ENCODE results near the gene OST4. TPM values are rescaled to one million over a fixed set of nuclear protein-coding genes. Genes with fewer than 3 reads are reported as not detected.

The OST4 gene
- total and polyA plus RNA-seq, 10 of the 15 experiments (the other 5 are each of a cell fraction or from before 2014, with no cell fraction given), result 270 to 1,543 (median 523) TPM

DNA sequence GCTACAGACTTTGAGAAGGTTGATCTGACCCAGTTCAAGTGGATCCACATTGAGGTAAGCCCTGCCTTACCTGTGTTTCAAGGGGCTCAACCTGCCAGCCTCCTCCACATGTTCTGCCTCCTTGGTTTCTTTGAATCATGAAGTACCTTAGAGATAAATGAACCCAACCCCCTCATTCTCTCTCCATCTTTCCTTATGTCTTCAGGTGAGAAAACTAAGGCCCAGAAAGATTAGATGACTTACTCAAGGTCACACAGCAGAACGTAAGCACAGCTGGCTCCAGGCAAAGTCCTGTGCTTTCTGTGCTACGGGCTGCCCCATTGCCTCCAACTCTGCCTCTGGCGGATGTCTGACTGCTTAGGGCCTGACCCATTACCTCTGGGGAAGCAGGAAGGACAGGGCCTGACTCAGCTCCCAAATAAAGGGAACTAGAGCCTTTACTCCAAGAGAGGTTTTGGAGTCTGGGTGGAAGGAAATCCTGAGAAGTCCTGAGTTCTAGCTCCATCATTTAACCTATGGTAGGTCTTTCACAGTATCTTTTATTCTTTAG lies 25.4 kb upstream of the OST4 start:
- ChIA-PET SMC1A (ENCODE audit: uncharacterized antibody, unreplicated experiment) (interaction anchor here (1.1 to 4.7 kb wide), 8 partner anchors 9 to 247 kb away, joined by 3 to 19 read pairs (median 5); no protein-coding TSS in a partner anchor), CTCF (interaction anchor here (0.9 to 9.3 kb wide), 17 partner anchors 9 to 492 kb away, joined by 3 to 132 read pairs (median 4); partner anchors contain the start of genes ABHD1, KHK and TRIM54), RAD21 (ENCODE audit: unreplicated experiment) (interaction anchor here (1.2 to 4.4 kb wide), 3 partner anchors 95 to 206 kb away, joined by 6 to 23 read pairs (median 15); no protein-coding TSS in a partner anchor), POLR2A (no interaction called here)
- FAIRE-seq, result no peak
- no peak overlapping the region for H3K9ac ChIP-seq (ENCODE audit: control insufficient read depth, insufficient read depth, low read length)
- peak overlapping the region; percentile 91 for H2AFZ ChIP-seq (ENCODE audit: control insufficient read depth, low read depth, low read length)
- H4K20me1 ChIP-seq (ENCODE audit: control insufficient read depth, insufficient read depth), result no peaks in the 10 kb centered on the region
- no peaks in the 10 kb centered on the region for H3K79me2 ChIP-seq (ENCODE audit: control insufficient read depth, insufficient read depth, low read length)
- ATAC-seq, result no peak
- BruUV-seq (replicated peaks), result no TSS peak
- no peak for TF ChIP-seq CBX3 (IDR thresholded peaks at IDR 0.05; ENCODE audit: borderline replicate concordance, low read depth)
- TF ChIP-seq, protein P1, sequence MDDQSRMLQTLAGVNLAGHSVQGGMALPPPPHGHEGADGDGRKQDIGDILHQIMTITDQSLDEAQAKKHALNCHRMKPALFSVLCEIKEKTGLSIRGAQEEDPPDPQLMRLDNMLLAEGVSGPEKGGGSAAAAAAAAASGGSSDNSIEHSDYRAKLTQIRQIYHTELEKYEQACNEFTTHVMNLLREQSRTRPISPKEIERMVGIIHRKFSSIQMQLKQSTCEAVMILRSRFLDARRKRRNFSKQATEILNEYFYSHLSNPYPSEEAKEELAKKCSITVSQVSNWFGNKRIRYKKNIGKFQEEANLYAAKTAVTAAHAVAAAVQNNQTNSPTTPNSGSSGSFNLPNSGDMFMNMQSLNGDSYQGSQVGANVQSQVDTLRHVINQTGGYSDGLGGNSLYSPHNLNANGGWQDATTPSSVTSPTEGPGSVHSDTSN (IDR thresholded peaks at IDR 0.05; ENCODE audit: insufficient replicate concordance, low read depth, low read length), result no peak
- H3K9me3 ChIP-seq (replicated peaks; ENCODE audit: control insufficient read depth, insufficient read depth, low read length), result no peaks in the 10 kb centered on the region
- H3K4me3 ChIP-seq, result no peak overlapping the region
- H3K27me3 ChIP-seq (replicated peaks in 1 of 2; ENCODE audit: control insufficient read depth in 2 of 2, insufficient read depth in 2 of 2, low read length in 1 of 2), result no peaks in the 10 kb centered on the region
- intact Hi-C loops (cut with micrococcal nuclease; ENCODE audit: unreplicated experiment), result no loop called here
- no peaks in the 10 kb centered on the region; the same call in 1 of the 2 replicates for H3K4me1 ChIP-seq (ENCODE audit: control insufficient read depth, insufficient read depth, low read length)
- no peaks in the 10 kb centered on the region; a peak in 1 of 4 replicates for H3K36me3 ChIP-seq (ENCODE audit: control insufficient read depth in 2 of 2, insufficient read depth in 2 of 2, low read length in 1 of 2)
- 62% methylated on average over 3 of the region's 3 CpGs for WGBS (ENCODE audit: insufficient coverage, insufficient replicate concordance, low lambda C conversion rate, missing lambda C conversion rate)
- in situ Hi-C loops (cut with MboI), result loop anchor here (5.0 kb wide), 1 partner anchor 185 kb away; the partner anchor contains the start of gene TRIM54
- DNase-seq (ENCODE audit: low read depth, low spot score), result no peak
- no peak overlapping the region for H3K27ac ChIP-seq (ENCODE audit: control insufficient read depth, insufficient read depth)
- H3K4me2 ChIP-seq (ENCODE audit: control insufficient read depth, insufficient read depth), result no peak overlapping the region
